Lung microvascular endothelial cell (primary cell): ENCODE data around the gene SRP9. TPM values are rescaled to one million over a fixed set of nuclear protein-coding genes. Genes with fewer than 3 reads are reported as not detected.
"Not testable (repeated sequence)": the region's sequence is repeated elsewhere in the genome, so short reads cannot be mapped to it uniquely, and the experiment has no call there.

Experiments
- DNase-seq, 2 donors: peaks; one replicate each; pipeline versions ENCODE4 v3.0.0 to v3.0.0-alpha.2; 2010; ENCODE audit warnings: low read depth in 2 of 2
- total RNA-seq: library from RNA; depleted of rRNA; stranded (reverse); fragments of >200 nt; gene quantifications from 2 replicates; pipeline ENCODE4 v1.2.1, GENCODE V29; 2014

The SRP9 gene
- total RNA-seq, 1 donor from 2014 or later: 136 TPM

- no peak for DNase-seq
Measured at GRCh38 chr1:225814381-225814780, 36.8 kb downstream of the SRP9 start.

GRCh38 chr1:225815090-225815489, 37.5 kb downstream of the SRP9 start:
- not testable (repeated sequence) for DNase-seq

GRCh38 chr1:225815526-225816178, 38.0 kb downstream of the SRP9 start:
- DNase-seq: no peak

- peak; percentile 64 to 93 for DNase-seq
Measured at GRCh38 chr1:225816643-225817538, 39.3 kb downstream of the SRP9 start.

- peak; percentile 79 to 91 for DNase-seq
Measured at GRCh38 chr1:225817611-225818061, 40.0 kb downstream of the SRP9 start.

- DNase-seq: no peak
Measured at GRCh38 chr1:225818229-225818628, 40.6 kb downstream of the SRP9 start.

- DNase-seq: no peak
Measured at GRCh38 chr1:225819346-225820192, 41.9 kb downstream of the SRP9 start.

GRCh38 chr1:225820522-225821120, 43.0 kb downstream of the SRP9 start:
- no peak for DNase-seq

- no peak for DNase-seq
Measured at GRCh38 chr1:225822655-225823403, 45.2 kb downstream of the SRP9 start.

- DNase-seq: no peak
Measured at GRCh38 chr1:225823811-225824261, 46.2 kb downstream of the SRP9 start.

- no peak for DNase-seq
Measured at GRCh38 chr1:225824533-225824941, 46.9 kb downstream of the SRP9 start.

GRCh38 chr1:225825078-225825477, 47.5 kb downstream of the SRP9 start:
- DNase-seq: no peak

- no peak for DNase-seq
Measured at GRCh38 chr1:225825607-225826007, 48.0 kb downstream of the SRP9 start.

- DNase-seq: no peak
Measured at GRCh38 chr1:225827076-225827475, 49.5 kb downstream of the SRP9 start.

GRCh38 chr1:225828706-225829345, 51.2 kb downstream of the SRP9 start:
- no peak for DNase-seq

GRCh38 chr1:225830841-225831240, 53.2 kb downstream of the SRP9 start:
- DNase-seq: no peak

- peak in 1 of 2 donors; percentile 47 for DNase-seq
Measured at GRCh38 chr1:225834417-225835329, 57.0 kb downstream of the SRP9 start.

- no peak for DNase-seq
Measured at GRCh38 chr1:225835856-225836255, 58.2 kb downstream of the SRP9 start.

GRCh38 chr1:225836296-225836695, 58.7 kb downstream of the SRP9 start:
- DNase-seq: not testable (repeated sequence)
